Natural killer cell (primary cell): Measurements from ENCODE around the gene NSDHL. TPM values are rescaled to one million over a fixed set of nuclear protein-coding genes. Genes with fewer than 3 reads are reported as not detected.
"Not testable (repeated sequence)": the region's sequence is repeated elsewhere in the genome, so short reads cannot be mapped to it uniquely, and the experiment has no call there.

ENCODE experiments used
- ATAC-seq, 3 donors: fragments of 150-1000 bp in 2 of 3; fragments of 200-7000 bp in 1 of 3; cut with Tn5 transposase; 1 replicate in 1 of 3; 2 replicates in 2 of 3; pipeline ENCODE4 v1.10.0; 2021; ENCODE audit warnings: mild to moderate bottlenecking in 2 of 3, moderate library complexity in 2 of 3
- DNase-seq, 2 donors: peaks; one replicate each; pipeline versions ENCODE4 v3.0.0 to v3.0.0-alpha.2; 2013 to 2021; ENCODE audit warnings: mixed read lengths in 1 of 2
- H3K27ac ChIP-seq: one replicate; pipeline ENCODE4 v1.5.1; 2013; ENCODE audit warnings: mild to moderate bottlenecking, low read length
- H3K27me3 ChIP-seq: one replicate; pipeline ENCODE4 v1.6.1; 2013; ENCODE audit warnings: low read length; ENCODE audit not compliant: control insufficient read depth, insufficient read depth
- H3K36me3 ChIP-seq: one replicate; pipeline ENCODE4 v1.6.1; 2013; ENCODE audit warnings: low read length; ENCODE audit not compliant: control insufficient read depth, insufficient read depth
- H3K4me1 ChIP-seq: one replicate; pipeline ENCODE4 v1.6.1; 2013; ENCODE audit warnings: low read length; ENCODE audit not compliant: control insufficient read depth, insufficient read depth
- H3K4me3 ChIP-seq: one replicate; pipeline ENCODE4 v1.5.1; 2013; ENCODE audit warnings: low read length
- H3K9me3 ChIP-seq: one replicate; pipeline ENCODE4 v1.6.1; 2013; ENCODE audit warnings: low read length; ENCODE audit not compliant: control insufficient read depth, insufficient read depth
- H3K27ac Mint-ChIP-seq, 2 donors: one replicate each; pipeline ENCODE4 v1.8.0; 2022; ENCODE audit warnings: mild to moderate bottlenecking in 2 of 2, mixed read lengths in 2 of 2, moderate library complexity in 1 of 2
- H3K27me3 Mint-ChIP-seq, 2 donors: one replicate each; pipeline ENCODE4 v1.8.0; 2022; ENCODE audit warnings: low read depth in 2 of 2, mixed read lengths in 2 of 2
- H3K36me3 Mint-ChIP-seq: one replicate; pipeline ENCODE4 v1.8.0; 2022; ENCODE audit warnings: mixed read lengths
- H3K4me1 Mint-ChIP-seq, 2 donors: one replicate each; pipeline ENCODE4 v1.8.0; 2022; ENCODE audit warnings: mixed read lengths in 2 of 2
- H3K4me3 Mint-ChIP-seq: one replicate; pipeline ENCODE4 v1.8.0; 2022; ENCODE audit warnings: mild to moderate bottlenecking, moderate library complexity, mixed read lengths
- H3K9me3 Mint-ChIP-seq, 2 donors: one replicate each; pipeline ENCODE4 v1.8.0; 2022; ENCODE audit warnings: mixed read lengths in 2 of 2
- CTCF ChIP-seq: fragments of 200-600 bp; IDR thresholded peaks from one replicate; pipeline ENCODE4 v1.8.0; 2022; ENCODE audit warnings: antibody characterized with exemption
- WGBS: methylation state at CpG from one replicate; pipeline ENCODE4 v1.1.7; 2013; ENCODE audit warnings: missing lambda C conversion rate; ENCODE audit not compliant: insufficient coverage; 5-methylcytosine and 5-hydroxymethylcytosine counted together
- intact Hi-C: fragments of 100-400 bp; cut with micrococcal nuclease; formaldehyde crosslinking; loops from one replicate; pipeline ENCODE4 v1.14.2; 2022
- total RNA-seq, 4 donors: library from RNA; stranded (reverse); fragments of 120-200 nt in 1 of 4; gene quantifications; one replicate each; pipeline versions ENCODE4 v1.2.3 to v1.2.4, GENCODE V29; 2013 to 2022

The NSDHL gene
- total RNA-seq, 3 donors from 2014 or later (not counting 1 experiment from before 2014, with no cell fraction given), result 4.9 to 8.2 (median 7.9) TPM

GRCh38 chrX:152908486-152908885 lies 77.6 kb downstream of the NSDHL start:
- Mint-ChIP-seq H3K27ac (no peak overlapping the region), H3K9me3 (no peaks in the 10 kb centered on the region), H3K4me1 (no peaks in the 10 kb centered on the region), H3K36me3 (no peaks in the 10 kb centered on the region), H3K27me3 (peaks cover 4 to 7% of the 10 kb centered on the region in 2 donors), H3K4me3 (no peak overlapping the region)
- ATAC-seq (no peak), DNase-seq (no peak)
- Histone ChIP-seq H3K36me3 (no peaks in the 10 kb centered on the region), H3K27ac (no peak overlapping the region), H3K27me3 (no peaks in the 10 kb centered on the region), H3K9me3 (no peaks in the 10 kb centered on the region), H3K4me3 (no peak overlapping the region), H3K4me1 (no peaks in the 10 kb centered on the region)
- intact Hi-C loops, result no loop called here
- TF ChIP-seq CTCF, result no peak
- WGBS, result 83% methylated on average over 14 of the region's 14 CpGs

- H3K27ac ChIP-seq, H3K4me3 Mint-ChIP-seq, H3K9me3 Mint-ChIP-seq, DNase-seq, H3K27me3 ChIP-seq, H3K27me3 Mint-ChIP-seq, H3K4me1 ChIP-seq, ATAC-seq, H3K36me3 ChIP-seq, H3K9me3 ChIP-seq, H3K4me1 Mint-ChIP-seq, H3K27ac Mint-ChIP-seq, H3K4me3 ChIP-seq, intact Hi-C loops, H3K36me3 Mint-ChIP-seq: not testable (repeated sequence)
- 92% methylated on average over 5 of the region's 7 CpGs for WGBS
Measured at GRCh38 chrX:152910018-152910417, 79.2 kb downstream of the NSDHL start.

GRCh38 chrX:152912106-152912505 lies 81.2 kb downstream of the NSDHL start:
- Histone ChIP-seq H3K9me3 (no peaks in the 10 kb centered on the region), H3K27ac (no peak overlapping the region), H3K4me3 (no peak overlapping the region), H3K4me1 (no peaks in the 10 kb centered on the region), H3K36me3 (no peaks in the 10 kb centered on the region), H3K27me3 (no peaks in the 10 kb centered on the region)
- Mint-ChIP-seq H3K36me3 (no peaks in the 10 kb centered on the region), H3K4me1 (no peaks in the 10 kb centered on the region), H3K4me3 (no peak overlapping the region), H3K9me3 (no peaks in the 10 kb centered on the region), H3K27me3 (peaks cover 2 to 4% of the 10 kb centered on the region in 2 donors), H3K27ac (no peak overlapping the region)
- WGBS, result 80% methylated on average over 4 of the region's 4 CpGs
- no peak for DNase-seq
- ATAC-seq, result no peak
- intact Hi-C loops, result no loop called here
- TF ChIP-seq CTCF, result no peak

GRCh38 chrX:152912641-152913040 lies 81.8 kb downstream of the NSDHL start:
- no peak overlapping the region for H3K27ac Mint-ChIP-seq
- H3K36me3 ChIP-seq, result no peaks in the 10 kb centered on the region
- H3K27ac ChIP-seq, result no peak overlapping the region
- no peaks in the 10 kb centered on the region for H3K9me3 Mint-ChIP-seq
- no peak overlapping the region for H3K4me3 Mint-ChIP-seq
- H3K4me3 ChIP-seq, result no peak overlapping the region
- H3K4me1 Mint-ChIP-seq, result no peaks in the 10 kb centered on the region
- ATAC-seq (no peak), DNase-seq (no peak)
- H3K27me3 Mint-ChIP-seq, result no peaks in the 10 kb centered on the region
- 77% methylated on average over 7 of the region's 7 CpGs for WGBS
- intact Hi-C loops, result no loop called here
- no peaks in the 10 kb centered on the region for H3K27me3 ChIP-seq
- no peaks in the 10 kb centered on the region for H3K36me3 Mint-ChIP-seq
- no peaks in the 10 kb centered on the region for H3K9me3 ChIP-seq
- no peak for TF ChIP-seq CTCF
- H3K4me1 ChIP-seq, result no peaks in the 10 kb centered on the region
